ENCODE data around the gene CFAP97D2.
"Not testable (repeated sequence)": the region's sequence is repeated elsewhere in the genome, so short reads cannot be mapped to it uniquely, and the experiment has no call there.

CFAP97D2 gene

DNA sequence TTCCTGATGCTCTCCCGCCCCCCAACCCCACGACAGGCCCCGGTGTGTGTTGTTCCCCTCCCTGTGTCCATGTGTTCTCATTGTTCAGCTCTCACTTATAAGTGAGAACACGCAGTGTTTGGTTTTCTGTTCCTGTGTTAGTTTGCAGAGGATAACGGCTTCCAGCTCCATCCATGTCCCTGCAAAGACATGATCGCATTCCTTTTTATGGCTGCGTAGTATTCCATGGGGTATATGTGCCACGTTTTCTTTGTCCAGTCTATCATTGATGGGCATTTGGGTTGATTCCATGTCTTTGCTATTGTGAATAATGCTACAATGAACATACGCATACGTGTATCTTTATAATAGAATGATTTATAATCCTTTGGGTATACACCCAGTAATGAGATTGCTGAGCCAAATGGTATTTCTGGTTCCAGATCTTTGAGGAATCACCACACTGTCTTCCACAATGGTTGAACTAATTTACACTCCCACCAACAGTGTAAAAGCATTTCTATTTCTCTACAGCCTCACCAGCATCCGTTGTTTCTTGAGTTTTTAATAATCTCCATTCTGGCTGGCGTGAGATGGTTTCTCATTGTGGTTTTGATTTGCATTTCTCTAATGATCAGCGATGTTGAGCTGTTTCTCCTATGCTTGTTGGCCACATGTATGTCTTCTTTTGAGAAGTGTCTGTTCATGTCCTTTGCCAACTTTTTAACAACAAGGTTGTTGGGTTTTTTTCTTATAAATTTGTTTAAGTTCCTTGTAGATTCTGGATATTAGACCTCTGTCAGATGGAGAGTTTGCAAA, 20.0 kb upstream of the CFAP97D2 start:
- DNase-seq: not testable (repeated sequence)

- DNase-seq: no peak
These were observed 18.0 kb upstream of the CFAP97D2 start for GRCh38 chr13:114161028-114161556.

GRCh38 chr13:114161644-114162532, 17.2 kb upstream of the CFAP97D2 start:
- peak; percentile 17 for DNase-seq

GRCh38 chr13:114162533-114162922, 16.5 kb upstream of the CFAP97D2 start:
- DNase-seq: no peak

- DNase-seq: no peak
These were observed 15.0 kb upstream of the CFAP97D2 start for GRCh38 chr13:114164053-114164452.

- DNase-seq: no peak
These were observed 14.2 kb upstream of the CFAP97D2 start for GRCh38 chr13:114164681-114165429.

DNA sequence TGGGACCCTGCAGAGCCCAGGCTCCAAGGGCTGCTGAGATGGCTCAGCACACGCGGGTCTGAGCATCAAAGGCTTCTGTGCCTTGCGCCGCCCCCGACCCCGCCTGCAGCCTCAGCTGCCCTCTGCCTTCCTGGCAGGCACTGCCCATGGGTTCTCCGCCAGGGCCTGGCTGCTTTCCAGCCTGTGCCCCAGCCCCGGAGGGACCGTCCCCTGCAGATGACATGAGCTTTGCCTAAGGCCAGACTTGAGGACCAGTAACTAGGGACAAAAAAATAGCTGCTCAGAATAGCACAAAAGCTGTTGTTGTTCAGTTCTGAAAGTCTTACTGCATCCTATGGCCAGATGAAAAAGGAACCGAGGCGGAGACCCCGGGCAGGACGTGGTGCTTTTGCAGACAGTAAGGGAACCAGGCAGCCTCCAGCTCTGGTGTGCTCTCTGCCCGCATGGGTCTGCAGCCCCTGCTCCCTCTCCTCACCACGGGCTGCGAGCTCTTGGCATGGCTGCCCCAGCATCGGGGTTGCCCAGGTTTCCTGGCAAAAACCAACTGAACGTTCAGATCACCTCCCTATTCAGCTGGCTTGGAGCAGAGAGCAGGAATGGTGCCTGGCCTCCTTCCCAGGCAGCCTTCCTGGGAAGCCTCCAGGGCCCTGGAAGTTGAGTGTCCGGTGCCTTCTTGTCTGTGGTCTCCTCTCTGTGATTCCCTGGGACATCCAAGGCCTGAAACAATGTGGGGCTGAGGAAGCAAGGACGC, 12.5 kb upstream of the CFAP97D2 start:
- no peak for DNase-seq

- DNase-seq: no peak
These were observed 11.6 kb upstream of the CFAP97D2 start for GRCh38 chr13:114167426-114167825.

- no peak for DNase-seq
These were observed 11.2 kb upstream of the CFAP97D2 start for GRCh38 chr13:114167885-114168284.

GRCh38 chr13:114173272-114173671, 5.8 kb upstream of the CFAP97D2 start:
- DNase-seq: no peak

- DNase-seq: no peak
These were observed 5.3 kb upstream of the CFAP97D2 start for GRCh38 chr13:114173745-114174144.

DNA sequence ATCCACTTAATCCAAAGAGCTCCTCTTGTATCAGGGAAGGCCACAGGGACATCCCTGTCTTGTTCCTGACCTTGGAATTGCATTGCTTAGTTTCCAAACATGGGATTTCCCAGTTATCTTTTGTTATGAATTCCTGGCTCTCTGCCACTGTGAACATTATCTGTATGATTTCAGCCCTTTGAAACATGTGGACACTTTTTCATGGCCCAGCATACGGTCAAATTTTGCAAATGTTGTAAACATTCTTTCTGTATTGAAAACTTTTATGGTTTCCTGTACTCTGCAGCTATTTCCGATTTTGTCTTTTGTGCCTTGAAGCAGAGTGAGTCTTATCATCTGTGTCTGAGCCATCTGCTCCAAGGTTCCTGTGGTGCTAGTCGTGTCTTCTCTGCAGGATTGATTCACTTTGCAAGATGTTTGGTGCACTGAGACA, 4.5 kb upstream of the CFAP97D2 start:
- no peak for DNase-seq

GRCh38 chr13:114176359-114176902, 2.6 kb upstream of the CFAP97D2 start:
- DNase-seq: not testable (repeated sequence)

DNA sequence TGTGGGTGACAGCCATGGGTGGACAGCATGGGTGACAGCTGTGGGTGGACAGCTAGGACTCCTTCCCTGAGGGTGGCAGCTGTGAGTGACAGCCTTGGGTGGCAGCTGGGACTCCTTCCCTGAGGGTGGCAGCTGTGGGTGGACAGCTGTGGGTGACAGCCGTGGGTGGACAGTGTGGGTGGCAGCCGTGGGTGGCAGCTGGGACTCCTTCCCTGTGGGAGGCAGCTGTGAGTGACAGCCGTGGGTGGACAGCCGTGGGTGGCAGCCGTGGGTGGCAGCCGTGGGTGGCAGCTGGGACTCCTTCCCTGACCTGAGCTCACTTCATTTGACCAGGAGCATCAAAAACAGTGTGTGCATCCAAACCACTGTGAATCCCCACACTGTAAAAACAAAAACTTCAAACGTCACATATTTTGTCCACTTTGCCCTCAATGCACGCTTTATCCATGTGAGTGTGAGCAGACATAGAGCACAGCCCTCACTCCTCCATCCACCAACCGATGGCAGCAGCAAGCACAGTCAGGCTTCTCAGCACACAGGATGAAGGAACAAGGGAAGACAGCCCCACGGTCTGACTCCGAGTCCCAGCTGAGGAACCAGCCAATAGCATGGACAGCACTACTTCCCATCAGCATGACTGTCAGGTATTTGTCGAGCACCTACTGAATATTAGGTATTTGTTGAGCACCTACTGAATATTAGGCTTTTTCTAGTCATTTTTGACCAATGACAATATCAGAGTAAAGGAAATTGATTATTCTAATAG, 1.6 kb upstream of the CFAP97D2 start:
- DNase-seq: no peak

DNA sequence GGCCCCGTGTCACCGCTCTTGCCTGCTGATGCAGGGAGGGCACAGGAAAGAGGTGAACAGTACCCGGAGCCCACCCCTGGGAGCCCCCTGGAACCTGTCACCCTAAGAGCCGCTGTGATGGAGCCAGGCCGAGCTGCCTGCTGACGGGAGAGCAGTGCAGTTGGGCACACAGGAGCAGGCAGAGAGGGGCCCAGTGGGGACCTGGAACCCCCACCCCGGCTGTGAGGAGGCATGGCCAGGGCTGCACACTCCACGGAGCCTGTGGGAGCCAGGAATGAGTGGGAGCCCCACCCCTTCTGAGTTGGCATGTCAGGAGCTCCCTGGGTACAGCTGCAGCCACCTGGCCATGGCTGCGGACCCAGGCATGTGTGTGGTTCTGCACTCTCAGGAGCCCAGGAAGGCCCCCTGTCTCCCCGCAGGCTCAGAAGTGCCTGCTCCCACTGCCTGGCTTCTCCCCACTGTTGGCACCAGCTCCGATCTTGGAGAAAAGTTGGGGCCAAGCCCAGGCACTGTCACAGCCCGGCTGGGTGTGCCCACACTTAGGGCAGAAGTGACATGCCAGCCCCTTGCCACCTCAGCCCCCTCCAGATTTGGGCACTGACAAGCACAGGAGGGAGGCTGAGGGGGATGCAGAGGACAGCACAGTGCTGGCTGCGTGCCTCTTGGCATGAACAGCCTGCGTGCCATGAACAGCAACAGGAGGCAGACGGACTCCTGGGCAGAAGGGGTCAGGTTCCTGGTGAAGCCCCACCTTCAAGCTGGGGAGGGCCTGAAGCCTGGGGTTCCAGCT, 6.3 kb downstream of the CFAP97D2 start:
- no peak for DNase-seq

DNA sequence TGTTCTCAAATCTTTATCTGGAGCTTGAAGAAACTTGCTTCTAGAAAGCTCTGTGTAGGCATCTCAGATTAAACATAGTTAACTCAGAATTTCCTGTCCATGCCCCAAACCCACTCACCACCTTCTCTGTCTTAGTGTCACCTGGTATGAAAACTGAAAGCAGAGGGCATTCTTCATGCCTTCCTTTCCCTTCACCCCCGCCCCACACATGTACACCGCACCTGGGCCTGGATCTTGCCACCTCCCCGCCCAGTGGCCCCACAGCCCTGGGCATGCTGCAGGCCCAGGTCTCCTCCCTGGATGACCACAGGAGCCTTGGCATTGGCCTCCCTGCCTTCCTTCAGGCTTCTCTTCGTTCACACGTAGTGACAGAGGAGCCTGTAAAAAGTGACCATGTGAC, 15.8 kb downstream of the CFAP97D2 start:
- DNase-seq: no peak

DNA sequence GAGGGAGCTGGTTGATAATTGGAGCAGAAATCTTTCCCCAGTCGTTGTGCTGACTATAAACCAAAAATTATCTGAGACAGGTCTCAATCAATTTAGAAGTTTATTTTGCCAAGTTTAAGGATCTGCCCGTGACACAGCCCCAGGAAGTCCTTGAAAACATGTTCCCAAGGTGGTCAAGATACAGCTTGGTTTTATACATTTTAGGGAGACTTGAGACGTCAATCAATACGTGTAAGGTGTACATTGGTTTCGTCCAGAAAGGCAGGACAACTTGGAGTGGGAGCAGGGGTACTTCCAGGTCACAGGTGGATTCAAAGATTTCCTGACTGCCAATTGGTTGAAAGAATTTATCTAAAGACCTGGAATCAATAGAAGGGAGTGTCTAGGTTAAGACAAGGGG, 17.6 kb downstream of the CFAP97D2 start:
- no peak for DNase-seq

GRCh38 chr13:114198556-114198955, 19.5 kb downstream of the CFAP97D2 start:
- no peak for DNase-seq

DNA sequence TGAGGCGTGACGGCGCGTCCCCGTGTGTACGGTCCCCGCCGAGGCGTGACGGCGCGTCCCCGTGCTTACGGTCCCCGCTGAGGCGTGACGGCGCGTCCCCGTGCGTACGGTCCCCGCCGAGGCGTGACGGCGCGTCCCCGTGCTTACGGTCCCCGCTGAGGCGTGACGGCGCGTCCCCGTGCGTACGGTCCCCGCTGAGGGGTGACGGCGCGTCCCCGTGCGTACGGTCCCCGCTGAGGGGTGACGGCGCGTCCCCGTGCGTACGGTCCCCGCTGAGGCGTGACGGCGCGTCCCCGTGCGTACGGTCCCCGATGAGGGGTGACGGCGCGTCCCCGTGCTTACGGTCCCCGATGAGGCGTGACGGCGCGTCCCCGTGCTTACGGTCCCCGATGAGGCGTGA, 20.5 kb downstream of the CFAP97D2 start:
- not testable (repeated sequence) for DNase-seq

DNA sequence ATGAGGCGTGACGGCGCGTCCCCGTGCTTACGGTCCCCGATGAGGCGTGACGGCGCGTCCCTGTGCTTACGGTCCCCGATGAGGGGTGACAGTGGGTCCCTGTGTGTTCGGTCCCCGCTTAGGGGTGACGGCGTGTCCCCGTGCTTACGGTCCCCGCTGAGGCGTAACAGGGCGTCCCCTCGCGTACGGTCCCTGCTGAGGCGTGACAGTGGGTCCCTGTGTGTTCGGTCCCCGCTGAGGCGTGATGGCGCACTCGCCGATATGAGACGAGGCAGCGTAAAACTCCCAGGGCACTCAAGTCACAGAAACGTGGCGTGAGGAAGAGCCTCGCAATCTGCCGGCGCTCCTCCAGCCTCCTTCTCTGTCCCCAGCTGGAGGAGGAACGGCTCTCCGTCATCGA, 20.9 kb downstream of the CFAP97D2 start:
- no peak for DNase-seq

All from NCI-H2029 treated with DMSO at 0.1 percent for 48 hours (cell line).